HG03159 (cell line): ENCODE results near the gene COL25A1.
"Not testable (repeated sequence)": the region's sequence is repeated elsewhere in the genome, so short reads cannot be mapped to it uniquely, and the experiment has no call there.

Experiments used
- ATAC-seq: cut with Tn5 transposase; IDR thresholded peaks from one replicate; pipeline ENCODE4 v1.9.1; 2021; ENCODE audit warnings: mild to moderate bottlenecking, moderate library complexity; ENCODE audit not compliant: unreplicated experiment

COL25A1 gene

GRCh38 chr4:109131559-109131958, 170.9 kb downstream of the COL25A1 start:
- no peak for ATAC-seq

- ATAC-seq: no peak
Measured at GRCh38 chr4:109128589-109128988, 173.9 kb downstream of the COL25A1 start.

DNA sequence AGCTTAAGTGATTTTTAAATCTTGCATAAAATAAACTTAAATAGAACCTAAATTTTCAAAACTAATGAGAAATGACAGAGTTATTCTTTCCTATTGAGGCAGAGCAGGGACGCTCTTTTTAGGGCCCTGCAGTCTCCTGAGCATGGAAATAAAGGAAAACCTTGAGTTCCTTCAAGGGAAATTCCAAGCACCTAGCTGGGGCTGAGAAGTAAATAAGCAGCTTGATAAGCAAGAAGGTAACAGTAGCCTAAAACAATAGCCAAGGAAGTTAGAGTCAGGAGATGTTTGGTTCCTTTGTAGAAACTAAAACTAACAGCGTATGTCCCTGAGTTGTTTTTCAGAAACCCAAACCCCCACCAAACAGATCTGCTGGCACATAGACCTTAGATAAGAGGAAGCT, 174.6 kb downstream of the COL25A1 start:
- no peak for ATAC-seq

- ATAC-seq: no peak
Measured at GRCh38 chr4:109126856-109127255, 175.6 kb downstream of the COL25A1 start.

- no peak for ATAC-seq
Measured at GRCh38 chr4:109125084-109125483, 177.4 kb downstream of the COL25A1 start.

GRCh38 chr4:109123951-109124350, 178.5 kb downstream of the COL25A1 start:
- no peak for ATAC-seq

DNA sequence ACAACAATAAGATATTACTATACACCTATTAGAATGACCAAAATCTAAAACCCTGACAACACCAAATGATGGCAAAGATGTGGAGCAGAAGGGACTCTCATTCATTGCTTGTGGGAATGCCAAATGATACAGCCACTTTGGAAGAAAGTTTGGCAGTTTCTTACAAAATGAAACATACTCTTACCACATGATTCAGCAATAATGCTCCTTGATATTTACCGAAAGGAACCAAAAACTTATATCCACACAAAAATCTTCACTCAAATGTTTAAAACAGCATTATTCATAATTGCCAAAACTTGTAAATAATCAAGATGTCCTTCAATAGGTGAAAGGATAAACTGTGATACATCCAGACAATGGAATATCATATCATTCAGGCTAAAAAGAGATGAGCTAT, 180.9 kb downstream of the COL25A1 start:
- no peak for ATAC-seq

- no peak for ATAC-seq
Measured at GRCh38 chr4:109119852-109120251, 182.6 kb downstream of the COL25A1 start.

GRCh38 chr4:109118635-109119034, 183.8 kb downstream of the COL25A1 start:
- no peak for ATAC-seq

- no peak for ATAC-seq
Measured at GRCh38 chr4:109114501-109114900, 188.0 kb downstream of the COL25A1 start.

- ATAC-seq: no peak
Measured at GRCh38 chr4:109113521-109113920, 188.9 kb downstream of the COL25A1 start.

DNA sequence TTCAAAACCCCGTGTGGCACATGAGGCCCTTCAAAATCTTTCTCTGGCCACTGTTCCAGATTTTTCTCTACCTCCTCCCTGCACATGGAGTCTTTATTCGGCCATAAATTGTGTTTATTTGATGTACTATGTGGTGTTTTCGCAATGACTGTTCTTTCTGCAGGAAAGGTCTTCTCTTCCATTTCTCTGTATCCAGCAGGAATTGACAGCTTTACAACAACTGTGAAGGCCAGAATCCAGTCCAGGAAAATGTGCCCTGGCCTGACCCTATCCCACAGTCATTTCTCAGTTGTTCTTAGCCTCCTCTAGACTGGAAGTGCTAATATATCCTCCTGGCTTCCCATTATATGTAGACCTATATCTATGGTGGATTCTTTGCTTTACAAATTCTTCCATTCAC, 191.4 kb downstream of the COL25A1 start:
- ATAC-seq: no peak

- ATAC-seq: not testable (repeated sequence)
Measured at GRCh38 chr4:109108215-109108614, 194.2 kb downstream of the COL25A1 start.

GRCh38 chr4:109094056-109094455, 208.4 kb downstream of the COL25A1 start:
- no peak for ATAC-seq

DNA sequence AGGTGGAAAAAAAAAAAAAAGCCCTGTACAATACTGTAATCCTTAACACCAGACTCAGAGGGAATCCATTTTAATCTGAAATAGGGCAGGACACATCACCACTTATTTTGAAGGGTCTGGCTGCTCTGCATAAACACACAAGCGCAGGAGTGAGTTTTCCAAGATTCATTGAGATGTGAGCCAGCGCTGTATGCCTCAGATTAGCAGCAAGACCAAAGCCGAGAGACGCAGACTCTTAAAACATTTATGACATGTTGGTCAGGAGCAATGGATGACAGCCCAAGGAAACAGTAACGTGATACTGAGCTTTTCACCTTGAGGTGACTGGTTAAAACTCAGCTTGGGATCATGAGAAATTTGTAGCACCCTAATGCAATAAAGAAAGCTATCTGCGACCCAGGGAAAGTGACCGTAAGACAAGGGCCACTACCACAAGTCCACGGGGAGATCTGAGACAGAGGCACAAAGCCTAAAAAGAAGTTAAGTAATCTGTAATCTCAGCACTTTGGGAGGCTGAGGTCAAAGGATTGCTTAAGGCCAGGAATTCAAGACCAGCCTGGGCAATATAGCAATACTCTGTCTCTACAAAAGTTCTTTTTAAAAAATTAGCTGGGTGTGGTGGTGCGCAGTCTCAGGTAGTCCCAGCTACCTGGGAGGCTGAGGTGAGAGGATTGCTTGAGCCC, 210.6 kb downstream of the COL25A1 start:
- ATAC-seq: no peak

- no peak for ATAC-seq
Measured at GRCh38 chr4:109083911-109084310, 218.5 kb downstream of the COL25A1 start.

DNA sequence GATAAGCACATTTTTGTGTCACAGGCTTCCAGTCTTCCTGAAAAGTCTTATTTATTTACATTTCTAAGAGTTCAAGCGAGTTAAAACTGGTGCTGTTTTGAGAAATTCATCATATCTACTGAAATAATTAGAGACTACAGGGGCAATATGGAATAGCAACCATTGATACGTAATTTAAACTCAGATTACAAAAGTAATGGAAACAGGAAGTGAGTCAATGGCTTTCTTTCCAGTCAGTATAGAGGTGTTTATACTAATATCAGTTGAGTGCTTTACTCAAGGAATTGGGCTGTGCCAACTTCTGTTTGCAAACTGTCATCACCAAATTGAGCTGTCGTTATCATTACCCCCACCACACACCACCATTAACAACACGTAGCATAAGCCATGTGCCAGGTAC, 222.7 kb downstream of the COL25A1 start:
- ATAC-seq: no peak

GRCh38 chr4:109079201-109079600, 223.3 kb downstream of the COL25A1 start:
- no peak for ATAC-seq

DNA sequence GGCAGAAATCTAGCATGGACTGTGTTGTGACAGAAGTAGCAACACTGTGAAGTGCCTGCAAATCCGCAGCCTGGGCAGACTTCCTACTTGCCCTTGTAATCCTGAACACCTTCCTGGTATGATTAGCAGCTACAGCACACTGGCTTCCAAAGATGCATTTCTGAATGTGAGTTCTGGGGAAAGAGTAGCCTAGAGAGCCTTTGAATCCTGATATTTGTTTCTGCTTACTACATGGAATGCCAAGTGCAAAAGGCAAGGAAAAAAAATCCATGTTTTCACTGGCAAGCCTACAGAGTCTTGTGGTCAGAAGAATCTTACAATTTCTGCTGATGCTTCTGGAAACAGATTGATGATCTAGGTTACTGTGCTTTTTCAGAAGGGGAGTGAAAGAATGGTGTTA, 223.7 kb downstream of the COL25A1 start:
- ATAC-seq: no peak

GRCh38 chr4:109077505-109077904, 225.0 kb downstream of the COL25A1 start:
- ATAC-seq: no peak

GRCh38 chr4:109076709-109077108, 225.7 kb downstream of the COL25A1 start:
- ATAC-seq: not testable (repeated sequence)

DNA sequence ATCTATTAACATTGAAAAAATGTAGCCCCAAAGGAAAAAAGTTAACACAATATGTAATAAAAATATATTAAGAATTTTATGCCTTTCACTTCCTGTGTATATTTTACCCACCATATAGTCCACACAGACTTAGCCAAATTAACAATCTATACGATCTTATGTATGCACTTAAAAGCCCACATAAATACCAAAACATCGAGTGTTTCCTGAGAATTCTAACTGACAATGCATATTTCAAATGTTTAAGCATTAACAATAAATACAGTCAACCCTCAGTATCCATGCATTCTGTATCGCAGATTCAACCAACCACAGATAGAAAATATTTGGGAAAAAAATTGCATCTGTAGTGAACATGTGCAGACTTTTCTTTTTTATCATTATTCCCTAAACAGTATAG, 226.8 kb downstream of the COL25A1 start:
- no peak for ATAC-seq

GRCh38 chr4:109072595-109072994, 229.9 kb downstream of the COL25A1 start:
- no peak for ATAC-seq
